IMR-90 (cell line): ENCODE results near the gene NXN. TPM values are rescaled to one million over a fixed set of nuclear protein-coding genes. Genes with fewer than 3 reads are reported as not detected.

Source experiments
- ATAC-seq: fragments of 200-7000 bp; cut with Tn5 transposase; 2 replicates; pipeline ENCODE4 v1.9.1; 2020; ENCODE audit warnings: low read depth, mild to moderate bottlenecking, moderate library complexity
- BruUV-seq: library from RNA; stranded (reverse); fragments of 400-500 nt; replicated peaks from 2 replicates; lab custom pipeline; 2021; lab: Mats Ljungman, UMichigan
- CTCF ChIA-PET: fragments of 300-600 bp; formaldehyde crosslinking; extraction: SDS; loops from one replicate; lab custom pipeline; 2021; ENCODE audit warnings: antibody characterized with exemption; lab: Yijun Ruan, JAX
- POLR2A ChIA-PET: fragments of 300-600 bp; sonication (Branson Sonifier 250); formaldehyde crosslinking; loops from one replicate; lab custom pipeline; 2022; ENCODE audit warnings: antibody characterized with exemption; ENCODE audit not compliant: unreplicated experiment; lab: Charles Lee
- DNase-seq: peaks from one replicate; pipeline ENCODE4 v3.0.0; 2013
- H2AFZ ChIP-seq: replicated peaks from 2 replicates; pipeline ENCODE3; 2013; ENCODE audit warnings: low read length, mild to moderate bottlenecking; ENCODE audit not compliant: poor library complexity
- H2AK5ac ChIP-seq: 2 replicates; pipeline ENCODE4 v1.6.1; 2013; ENCODE audit warnings: low read depth, low read length, inconsistent platforms
- H2AK9ac ChIP-seq: replicated peaks from 2 replicates; pipeline ENCODE3; 2013; ENCODE audit warnings: mild to moderate bottlenecking, low read depth, low read length, moderate library complexity; ENCODE audit not compliant: poor library complexity
- H2BK120ac ChIP-seq: 2 replicates; pipeline ENCODE4 v1.6.1; 2013; ENCODE audit warnings: low read depth, low read length, inconsistent platforms
- H2BK15ac ChIP-seq: 3 replicates; pipeline ENCODE4 v1.6.1; 2013; ENCODE audit warnings: low read depth, low read length, inconsistent platforms
- H2BK20ac ChIP-seq: 2 replicates; pipeline ENCODE4 v1.6.1; 2013; ENCODE audit warnings: low read depth, mild to moderate bottlenecking, inconsistent platforms, low read length, moderate library complexity
- H2BK5ac ChIP-seq: 2 replicates; pipeline ENCODE4 v1.6.1; 2013; ENCODE audit warnings: mild to moderate bottlenecking, low read depth, low read length, inconsistent platforms; ENCODE audit not compliant: poor library complexity, severe bottlenecking
- H3K14ac ChIP-seq: replicated peaks from 2 replicates; pipeline ENCODE4 v1.6.1; 2013; ENCODE audit warnings: low read depth, low read length, inconsistent platforms
- H3K18ac ChIP-seq: 2 replicates; pipeline ENCODE4 v1.6.1; 2013; ENCODE audit warnings: low read depth, low read length, control low read depth
- H3K23ac ChIP-seq: 2 replicates; pipeline ENCODE4 v1.6.1; 2013; ENCODE audit warnings: low read depth, low read length, inconsistent platforms
- H3K27ac ChIP-seq: 2 replicates; pipeline ENCODE4 v1.5.1; 2013; ENCODE audit warnings: mild to moderate bottlenecking, control low read depth, low read length; ENCODE audit not compliant: insufficient read depth
- H3K27me3 ChIP-seq: 2 replicates; pipeline ENCODE4 v1.6.1; 2013; ENCODE audit warnings: low read length; ENCODE audit not compliant: control insufficient read depth, insufficient read depth
- H3K36me3 ChIP-seq: 2 replicates; pipeline ENCODE4 v1.6.1; 2013; ENCODE audit warnings: low read length, mixed read lengths; ENCODE audit not compliant: control insufficient read depth, insufficient read depth
- H3K4ac ChIP-seq: 2 replicates; pipeline ENCODE4 v1.6.1; 2013; ENCODE audit warnings: low read depth, low read length, inconsistent platforms
- H3K4me1 ChIP-seq: 2 replicates; pipeline ENCODE4 v1.6.1; 2013; ENCODE audit warnings: low read length, mixed read lengths; ENCODE audit not compliant: control insufficient read depth, insufficient read depth
- H3K4me2 ChIP-seq: 2 replicates; pipeline ENCODE4 v1.6.1; 2013; ENCODE audit warnings: low read depth, mild to moderate bottlenecking, control low read depth, low read length, moderate library complexity
- H3K4me3 ChIP-seq: 2 replicates; pipeline ENCODE4 v1.5.1; 2013; ENCODE audit warnings: low read depth, mild to moderate bottlenecking, control low read depth, low read length, moderate library complexity; ENCODE audit not compliant: insufficient read depth
- H3K56ac ChIP-seq: 2 replicates; pipeline ENCODE4 v1.6.1; 2013; ENCODE audit warnings: low read length, inconsistent platforms; ENCODE audit not compliant: insufficient read depth; ENCODE audit errors: extremely low read depth
- H3K79me1 ChIP-seq, 2 experiments: 2 replicates each; pipeline ENCODE4 v1.6.1; 2013; ENCODE audit warnings: low read length in 2 of 2, inconsistent platforms in 1 of 2, low read depth in 1 of 2
- H3K9ac ChIP-seq: 2 replicates; pipeline ENCODE4 v1.6.1; 2013; ENCODE audit warnings: low read depth, low read length, control low read depth
- H3K9me1 ChIP-seq: 2 replicates; pipeline ENCODE4 v1.6.1; 2013; ENCODE audit warnings: low read length, inconsistent platforms; ENCODE audit not compliant: insufficient read depth
- H3K9me3 ChIP-seq: 2 replicates; pipeline ENCODE4 v1.6.1; 2013; ENCODE audit warnings: low read length; ENCODE audit not compliant: control insufficient read depth, insufficient read depth
- H4K20me1 ChIP-seq: 2 replicates; pipeline ENCODE4 v1.6.1; 2013; ENCODE audit warnings: low read length, inconsistent platforms; ENCODE audit not compliant: insufficient read depth
- H4K5ac ChIP-seq: 2 replicates; pipeline ENCODE4 v1.6.1; 2013; ENCODE audit warnings: mild to moderate bottlenecking, low read depth, low read length, control low read depth
- H4K8ac ChIP-seq, 2 experiments: 2 replicates each; pipeline ENCODE4 v1.6.1; 2013; ENCODE audit warnings: low read depth in 2 of 2, low read length in 2 of 2, control low read depth in 1 of 2, inconsistent platforms in 1 of 2
- H4K91ac ChIP-seq: 2 replicates; pipeline ENCODE4 v1.6.1; 2013; ENCODE audit warnings: low read depth, low read length, inconsistent platforms; ENCODE audit not compliant: insufficient read depth
- BHLHE40 ChIP-seq: fragments of 150-350 bp; IDR thresholded peaks from 2 replicates; pipeline ENCODE4 v1.6.1; 2016; ENCODE audit warnings: mild to moderate bottlenecking, low read depth, low read length
- CEBPB ChIP-seq: IDR thresholded peaks from 2 replicates; pipeline ENCODE4 v1.6.1; 2012; ENCODE audit warnings: low read depth, low read length, improper control_type of control experiment
- CHD1 ChIP-seq: IDR thresholded peaks from 2 replicates; pipeline ENCODE4 v1.6.1; 2012; ENCODE audit warnings: low read depth, low read length, improper control_type of control experiment
- FOS ChIP-seq: fragments of 150-350 bp; IDR thresholded peaks from 2 replicates; pipeline ENCODE4 v1.6.1; 2016; ENCODE audit warnings: low read depth, low read length
- MAFK ChIP-seq: IDR thresholded peaks from 2 replicates; pipeline ENCODE4 v1.6.1; 2012; ENCODE audit warnings: low read depth, low read length, improper control_type of control experiment
- MAZ ChIP-seq: IDR thresholded peaks from 2 replicates; pipeline ENCODE4 v1.6.1; 2012; ENCODE audit warnings: low read depth, mild to moderate bottlenecking, low read length, improper control_type of control experiment, moderate library complexity, borderline replicate concordance
- MXI1 ChIP-seq: IDR thresholded peaks from 2 replicates; pipeline ENCODE4 v1.6.1; 2012; ENCODE audit warnings: low read depth, mild to moderate bottlenecking, low read length, moderate library complexity, borderline replicate concordance
- NFE2L2 ChIP-seq: fragments of 150-350 bp; IDR thresholded peaks from 2 replicates; pipeline ENCODE4 v1.6.1; 2016; ENCODE audit warnings: low read depth, mild to moderate bottlenecking, low read length
- POLR2A ChIP-seq: IDR thresholded peaks from 2 replicates; pipeline ENCODE4 v1.6.1; 2012; ENCODE audit warnings: mild to moderate bottlenecking, low read depth, low read length
- RAD21 ChIP-seq: IDR thresholded peaks from 2 replicates; pipeline ENCODE4 v1.6.1; 2012; ENCODE audit warnings: low read length, improper control_type of control experiment
- RCOR1 ChIP-seq: IDR thresholded peaks from 2 replicates; pipeline ENCODE4 v1.6.1; 2012; ENCODE audit warnings: mild to moderate bottlenecking, low read length, improper control_type of control experiment; ENCODE audit not compliant: insufficient replicate concordance
- SMC3 ChIP-seq: fragments of 150-350 bp; IDR thresholded peaks from 2 replicates; pipeline ENCODE4 v1.6.1; 2016; ENCODE audit warnings: low read depth, mild to moderate bottlenecking, antibody characterized with exemption, low read length, moderate library complexity
- WGBS, 2 experiments: methylation state at CpG; one replicate each; pipeline versions ENCODE4 v1.1.5 to v1.1.7; 2013; ENCODE audit warnings: missing lambda C conversion rate in 2 of 2; ENCODE audit not compliant: insufficient read length in 1 of 2; ENCODE audit errors: extremely low coverage in 2 of 2; 5-methylcytosine and 5-hydroxymethylcytosine counted together
- dilution Hi-C: fragments of 300-500 bp; cut with HindIII; formaldehyde crosslinking; loops from one replicate; pipeline ENCODE4 v1.14.3; 2018; ENCODE audit warnings: low sequenced_read_pairs; ENCODE audit not compliant: unreplicated experiment
- in situ Hi-C: fragments of 300-500 bp; cut with MboI; formaldehyde crosslinking; loops from 3 replicates; pipeline ENCODE4 v1.14.3; 2019; ENCODE audit warnings: low sequenced_read_pairs, inconsistent platforms, mixed read lengths
- intact Hi-C: fragments of 100-400 bp; cut with micrococcal nuclease; formaldehyde crosslinking; loops from 2 replicates; pipeline ENCODE4 v1.10.0; 2022
- polyA plus RNA-seq, 3 experiments: library from polyadenylated mRNA; depleted of rRNA; stranded (reverse); fragments of >200 nt; gene quantifications; 2 replicates each; pipeline ENCODE4 v1.2.3, GENCODE V29; 2012; ENCODE audit warnings: low replicate concordance in 1 of 3
- total RNA-seq: library from RNA; depleted of rRNA; stranded (reverse); fragments of >200 nt; gene quantifications from 2 replicates; pipeline ENCODE4 v1.2.3, GENCODE V29; 2012
- TF ChIP-seq, protein P1 (sequence below): fragments of 150-350 bp; IDR thresholded peaks from 2 replicates; pipeline ENCODE4 v1.6.1; 2017; ENCODE audit warnings: mild to moderate bottlenecking, antibody characterized with exemption, low read length, low read depth
- TF ChIP-seq, protein P2 (sequence below): fragments of 150-350 bp; IDR thresholded peaks from 2 replicates; pipeline ENCODE4 v1.6.1; 2016; ENCODE audit warnings: low read depth, mild to moderate bottlenecking, low read length, moderate library complexity, borderline replicate concordance
- TF ChIP-seq, protein P3 (sequence below): conservative IDR thresholded peaks from 2 replicates; pipeline ENCODE4 v1.5.1; 2012; ENCODE audit warnings: mild to moderate bottlenecking, low read depth, low read length, improper control_type of control experiment

The NXN gene
- total and polyA plus RNA-seq, 2 of the 4 experiments (the other 2 are of a cell fraction), result 52.5 to 116 TPM

DNA sequence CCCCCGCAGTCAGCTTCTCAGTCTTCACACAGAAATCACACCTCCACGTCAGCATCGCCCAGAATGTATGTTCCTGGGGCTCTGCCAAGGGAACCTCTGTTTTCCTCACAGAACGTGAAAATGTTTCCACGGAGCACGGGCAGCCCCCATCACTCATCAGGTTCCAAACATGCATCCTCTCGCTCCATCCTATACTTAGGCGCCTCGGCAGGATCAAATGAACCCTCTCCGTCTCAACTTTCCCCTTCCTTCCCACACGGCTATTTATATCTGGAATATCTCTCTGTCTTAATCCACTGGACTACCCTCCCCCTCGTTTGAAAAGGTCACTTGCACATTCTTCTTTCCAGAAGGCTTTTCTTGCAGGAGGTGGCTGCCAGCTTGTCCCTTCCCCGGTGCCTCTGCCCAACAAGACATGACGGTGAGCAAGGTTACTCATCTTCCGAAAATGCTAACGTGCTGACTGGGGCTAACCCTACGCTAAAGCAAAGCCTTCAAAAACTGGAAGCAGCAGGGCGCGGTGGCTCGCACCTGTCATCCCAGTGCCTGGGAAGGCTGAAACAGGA is 21.6 kb downstream of the NXN start:
- DNase-seq (no peak), ATAC-seq (no peak)
- WGBS, 2 experiments, result 61% methylated on average over 13 of the region's 20 CpGs; no CpG with 5 or more reads in 1 of the 2 experiments
- H3K9me3 ChIP-seq, result no peaks in the 10 kb centered on the region
- no peak overlapping the region for H4K91ac ChIP-seq
- no peak overlapping the region for H2BK120ac ChIP-seq
- dilution Hi-C loops (no loop called here), in situ Hi-C loops (no loop called here), intact Hi-C loops (no loop called here)
- TF ChIP-seq, protein P1, sequence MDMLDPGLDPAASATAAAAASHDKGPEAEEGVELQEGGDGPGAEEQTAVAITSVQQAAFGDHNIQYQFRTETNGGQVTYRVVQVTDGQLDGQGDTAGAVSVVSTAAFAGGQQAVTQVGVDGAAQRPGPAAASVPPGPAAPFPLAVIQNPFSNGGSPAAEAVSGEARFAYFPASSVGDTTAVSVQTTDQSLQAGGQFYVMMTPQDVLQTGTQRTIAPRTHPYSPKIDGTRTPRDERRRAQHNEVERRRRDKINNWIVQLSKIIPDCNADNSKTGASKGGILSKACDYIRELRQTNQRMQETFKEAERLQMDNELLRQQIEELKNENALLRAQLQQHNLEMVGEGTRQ, result no peak
- TF ChIP-seq MAFK (no peak), POLR2A (no peak), CHD1 (no peak), NFE2L2 (no peak), MAZ (no peak), RAD21 (no peak), FOS (no peak), MXI1 (no peak), SMC3 (no peak), CEBPB (no peak), BHLHE40 (no peak), RCOR1 (no peak)
- TF ChIP-seq, protein P2, sequence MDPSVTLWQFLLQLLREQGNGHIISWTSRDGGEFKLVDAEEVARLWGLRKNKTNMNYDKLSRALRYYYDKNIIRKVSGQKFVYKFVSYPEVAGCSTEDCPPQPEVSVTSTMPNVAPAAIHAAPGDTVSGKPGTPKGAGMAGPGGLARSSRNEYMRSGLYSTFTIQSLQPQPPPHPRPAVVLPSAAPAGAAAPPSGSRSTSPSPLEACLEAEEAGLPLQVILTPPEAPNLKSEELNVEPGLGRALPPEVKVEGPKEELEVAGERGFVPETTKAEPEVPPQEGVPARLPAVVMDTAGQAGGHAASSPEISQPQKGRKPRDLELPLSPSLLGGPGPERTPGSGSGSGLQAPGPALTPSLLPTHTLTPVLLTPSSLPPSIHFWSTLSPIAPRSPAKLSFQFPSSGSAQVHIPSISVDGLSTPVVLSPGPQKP, result no peak
- TF ChIP-seq, protein P3, sequence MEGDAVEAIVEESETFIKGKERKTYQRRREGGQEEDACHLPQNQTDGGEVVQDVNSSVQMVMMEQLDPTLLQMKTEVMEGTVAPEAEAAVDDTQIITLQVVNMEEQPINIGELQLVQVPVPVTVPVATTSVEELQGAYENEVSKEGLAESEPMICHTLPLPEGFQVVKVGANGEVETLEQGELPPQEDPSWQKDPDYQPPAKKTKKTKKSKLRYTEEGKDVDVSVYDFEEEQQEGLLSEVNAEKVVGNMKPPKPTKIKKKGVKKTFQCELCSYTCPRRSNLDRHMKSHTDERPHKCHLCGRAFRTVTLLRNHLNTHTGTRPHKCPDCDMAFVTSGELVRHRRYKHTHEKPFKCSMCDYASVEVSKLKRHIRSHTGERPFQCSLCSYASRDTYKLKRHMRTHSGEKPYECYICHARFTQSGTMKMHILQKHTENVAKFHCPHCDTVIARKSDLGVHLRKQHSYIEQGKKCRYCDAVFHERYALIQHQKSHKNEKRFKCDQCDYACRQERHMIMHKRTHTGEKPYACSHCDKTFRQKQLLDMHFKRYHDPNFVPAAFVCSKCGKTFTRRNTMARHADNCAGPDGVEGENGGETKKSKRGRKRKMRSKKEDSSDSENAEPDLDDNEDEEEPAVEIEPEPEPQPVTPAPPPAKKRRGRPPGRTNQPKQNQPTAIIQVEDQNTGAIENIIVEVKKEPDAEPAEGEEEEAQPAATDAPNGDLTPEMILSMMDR, result no peak
- H3K4me3 ChIP-seq, result no peak overlapping the region
- H4K20me1 ChIP-seq, result peaks cover 70% of the 10 kb centered on the region
- H3K14ac ChIP-seq, result no peak overlapping the region
- no peak overlapping the region for H3K27ac ChIP-seq
- no peak overlapping the region for H4K8ac ChIP-seq
- H3K9me1 ChIP-seq, result peaks cover 20% of the 10 kb centered on the region
- H2AFZ ChIP-seq, result peak overlapping the region; percentile 23
- H2BK15ac ChIP-seq, result no peak overlapping the region
- POLR2A ChIA-PET, result no interaction called here
- peak overlapping the region; percentile 13 for H2AK5ac ChIP-seq
- no peak overlapping the region for H3K9ac ChIP-seq
- no peak overlapping the region for H2AK9ac ChIP-seq
- H2BK5ac ChIP-seq, result no peak overlapping the region
- H3K36me3 ChIP-seq, result peaks cover 21% of the 10 kb centered on the region
- no peak overlapping the region for H2BK20ac ChIP-seq
- H4K5ac ChIP-seq, result no peak overlapping the region
- no peak overlapping the region for H3K4ac ChIP-seq
- peaks cover 22 to 76% of the 10 kb centered on the region in 2 experiments for H3K79me1 ChIP-seq
- H3K4me1 ChIP-seq, result peaks cover 21% of the 10 kb centered on the region
- no peak overlapping the region for H3K56ac ChIP-seq
- no peak overlapping the region for H3K23ac ChIP-seq
- no TSS peak for BruUV-seq
- CTCF ChIA-PET, result no interaction called here
- H3K4me2 ChIP-seq, result no peak overlapping the region
- H3K27me3 ChIP-seq, result no peaks in the 10 kb centered on the region
- H3K18ac ChIP-seq, result no peak overlapping the region
